Trophoblast cell (in vitro differentiated cells and primary cell): ENCODE results near the gene PPP4C. TPM values are rescaled to one million over a fixed set of nuclear protein-coding genes. Genes with fewer than 3 reads are reported as not detected.

Experiments
- DNase-seq, 2 donors: peaks; one replicate each; pipeline ENCODE4 v3.0.0-alpha.2; 2016
- H2AFZ ChIP-seq: 2 replicates; pipeline ENCODE4 v1.6.1; 2013; ENCODE audit warnings: low read length, moderate library complexity, mild to moderate bottlenecking; ENCODE audit not compliant: insufficient read depth, poor library complexity
- H2AK5ac ChIP-seq: 2 replicates; pipeline ENCODE4 v1.6.1; 2013; ENCODE audit warnings: mild to moderate bottlenecking, low read length
- H2BK120ac ChIP-seq: 2 replicates; pipeline ENCODE4 v1.6.1; 2013; ENCODE audit warnings: low read length, mild to moderate bottlenecking, moderate library complexity; ENCODE audit not compliant: insufficient read depth, poor library complexity
- H2BK12ac ChIP-seq: 2 replicates; pipeline ENCODE4 v1.6.1; 2013; ENCODE audit warnings: mild to moderate bottlenecking, low read length, moderate library complexity
- H2BK5ac ChIP-seq: 2 replicates; pipeline ENCODE4 v1.6.1; 2013; ENCODE audit warnings: low read length, low read depth, moderate library complexity, mild to moderate bottlenecking; ENCODE audit not compliant: poor library complexity
- H3K14ac ChIP-seq: 2 replicates; pipeline ENCODE4 v1.6.1; 2013; ENCODE audit warnings: mild to moderate bottlenecking, low read length
- H3K18ac ChIP-seq: 2 replicates; pipeline ENCODE4 v1.6.1; 2013; ENCODE audit warnings: mild to moderate bottlenecking, low read length
- H3K23ac ChIP-seq: 2 replicates; pipeline ENCODE4 v1.6.1; 2013; ENCODE audit warnings: low read length
- H3K27ac ChIP-seq: 2 replicates; pipeline ENCODE4 v1.5.1; 2013; ENCODE audit warnings: low read depth, mild to moderate bottlenecking, inconsistent platforms, low read length, moderate library complexity
- H3K27me3 ChIP-seq: 2 replicates; pipeline ENCODE4 v1.6.1; 2013; ENCODE audit warnings: inconsistent platforms, mild to moderate bottlenecking, low read length, moderate library complexity; ENCODE audit not compliant: insufficient read depth
- H3K36me3 ChIP-seq, 2 experiments: 1 replicate in 1 of 2; 2 replicates in 1 of 2; pipeline ENCODE4 v1.6.1; 2013; ENCODE audit warnings: low read length in 2 of 2, mild to moderate bottlenecking in 2 of 2, moderate library complexity in 1 of 2; ENCODE audit not compliant: insufficient read depth in 2 of 2, control insufficient read depth in 1 of 2
- H3K4ac ChIP-seq: 2 replicates; pipeline ENCODE4 v1.6.1; 2013; ENCODE audit warnings: low read depth, mild to moderate bottlenecking, low read length, moderate library complexity
- H3K4me1 ChIP-seq, 2 experiments: 1 replicate in 1 of 2; 2 replicates in 1 of 2; pipeline ENCODE4 v1.6.1; 2013; ENCODE audit warnings: low read length in 2 of 2, mild to moderate bottlenecking in 2 of 2, moderate library complexity in 1 of 2; ENCODE audit not compliant: insufficient read depth in 2 of 2, control insufficient read depth in 1 of 2
- H3K4me2 ChIP-seq: 2 replicates; pipeline ENCODE4 v1.6.1; 2013; ENCODE audit warnings: inconsistent platforms, mild to moderate bottlenecking, low read length, moderate library complexity
- H3K4me3 ChIP-seq: 2 replicates; pipeline ENCODE4 v1.5.1; 2013; ENCODE audit warnings: mild to moderate bottlenecking, low read depth, low read length, inconsistent platforms
- H3K79me1 ChIP-seq: one replicate; pipeline ENCODE4 v1.6.1; 2013; ENCODE audit warnings: low read length
- H3K79me2 ChIP-seq: 2 replicates; pipeline ENCODE4 v1.6.1; 2013; ENCODE audit warnings: low read length, mild to moderate bottlenecking; ENCODE audit not compliant: control insufficient read depth, insufficient read depth, poor library complexity
- H3K9ac ChIP-seq: 2 replicates; pipeline ENCODE4 v1.6.1; 2013; ENCODE audit warnings: mild to moderate bottlenecking, low read length
- H3K9me3 ChIP-seq: 2 replicates; pipeline ENCODE4 v1.6.1; 2013; ENCODE audit warnings: low read depth, mild to moderate bottlenecking, control low read depth, inconsistent platforms, low read length; ENCODE audit not compliant: insufficient read depth
- H4K12ac ChIP-seq: 2 replicates; pipeline ENCODE4 v1.6.1; 2013; ENCODE audit warnings: low read depth, mild to moderate bottlenecking, low read length, moderate library complexity
- H4K8ac ChIP-seq: 2 replicates; pipeline ENCODE4 v1.6.1; 2013; ENCODE audit warnings: low read depth, mild to moderate bottlenecking, low read length, moderate library complexity
- H4K91ac ChIP-seq: one replicate; pipeline ENCODE4 v1.6.1; 2013; ENCODE audit warnings: low read depth, mild to moderate bottlenecking, low read length, moderate library complexity
- WGBS: extraction: QIAGEN DNeasy Blood & Tissue Kit; methylation state at CpG from one replicate; pipeline ENCODE4 v1.1.7; 2013; ENCODE audit warnings: missing lambda C conversion rate; ENCODE audit not compliant: insufficient read length, insufficient coverage; ENCODE audit errors: extremely low coverage; 5-methylcytosine and 5-hydroxymethylcytosine counted together
- polyA plus RNA-seq: library from polyadenylated mRNA; stranded (reverse); fragments of 200-250 nt; gene quantifications from 2 replicates; pipeline ENCODE4 v1.2.3, GENCODE V29; 2013

Gene PPP4C
- 118 and 119 TPM in 2 replicates for polyA plus RNA-seq

DNA sequence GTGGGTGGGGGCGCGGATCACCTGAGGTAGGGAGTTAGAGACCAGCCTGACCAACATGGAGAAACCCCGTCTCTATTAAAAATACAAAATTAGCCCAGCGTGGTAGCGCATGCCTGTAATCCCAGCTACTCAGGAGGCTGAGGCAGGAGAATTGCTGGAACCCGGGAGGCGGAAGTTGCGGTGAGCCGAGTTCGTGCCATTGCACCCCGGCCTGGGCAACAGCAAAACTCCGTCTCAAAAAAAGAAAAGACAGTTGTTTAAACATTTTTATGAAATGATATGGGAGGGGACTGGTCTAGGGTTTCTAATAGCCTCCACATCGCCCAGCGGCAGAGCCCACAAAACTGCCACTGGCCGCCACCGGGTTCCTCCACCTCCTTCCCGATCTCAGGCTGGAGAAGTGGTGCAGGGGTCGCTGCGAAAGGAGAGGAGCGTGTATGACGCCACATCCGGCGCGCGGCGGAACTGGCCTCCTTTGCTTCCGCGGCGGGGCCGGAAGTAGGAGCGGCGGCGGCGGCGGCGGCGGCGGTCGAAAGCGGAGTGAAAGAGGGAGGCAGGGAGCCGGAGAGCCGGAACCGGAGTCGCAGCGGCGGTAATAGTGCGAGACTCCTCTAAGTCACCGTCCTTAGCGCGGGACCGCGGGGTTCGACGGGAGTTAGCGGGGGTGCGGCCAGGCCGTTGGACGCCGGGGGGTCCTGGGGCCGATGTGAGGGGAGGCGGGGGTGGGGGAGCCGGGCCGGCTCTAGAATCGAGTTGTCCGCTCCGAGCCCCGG, at the start of gene PPP4C:
Gene PPP4C (plus strand): TSS at position 492 of the 773 bp plus-strand sequence. CDS start 384 bp downstream, outside the sequence.
- peak within 1 kb of the TSS; percentile 33 for H2BK120ac ChIP-seq
- WGBS, result no CpG with 5 or more reads among the region's 67 CpGs
- H2BK5ac ChIP-seq, result peak within 1 kb of the TSS; percentile 76
- H3K79me1 ChIP-seq, result peaks cover 5% of the 10 kb centered on the region
- H4K91ac ChIP-seq, result peak within 1 kb of the TSS; percentile 86
- peak within 1 kb of the TSS; percentile 98 for H3K4me3 ChIP-seq
- peak within 1 kb of the TSS; percentile 70 for H4K8ac ChIP-seq
- peak; percentile 89 to 91 for DNase-seq
- H3K4me2 ChIP-seq, result peak within 1 kb of the TSS; percentile 70
- H3K18ac ChIP-seq, result peak within 1 kb of the TSS; percentile 80
- H3K79me2 ChIP-seq, result peaks cover 12% of the 10 kb centered on the region
- H3K23ac ChIP-seq, result no peak within 1 kb of the TSS
- no peaks in the 10 kb centered on the region for H3K27me3 ChIP-seq
- no peaks in the 10 kb centered on the region for H3K9me3 ChIP-seq
- H2BK12ac ChIP-seq, result peak within 1 kb of the TSS; percentile 45
- peak within 1 kb of the TSS; percentile 97 for H3K14ac ChIP-seq
- H3K36me3 ChIP-seq, result peaks cover 41% of the 10 kb centered on the region in 2 experiments
- peak within 1 kb of the TSS; percentile 97 for H3K9ac ChIP-seq
- H2AK5ac ChIP-seq, result peak within 1 kb of the TSS; percentile 98
- H2AFZ ChIP-seq, result peak within 1 kb of the TSS; percentile 63
- peak within 1 kb of the TSS; percentile 32 for H3K27ac ChIP-seq
- H3K4me1 ChIP-seq, result peaks cover 4 to 10% of the 10 kb centered on the region in 2 experiments
- peak within 1 kb of the TSS; percentile 81 for H4K12ac ChIP-seq
- H3K4ac ChIP-seq, result peak within 1 kb of the TSS; percentile 100

DNA sequence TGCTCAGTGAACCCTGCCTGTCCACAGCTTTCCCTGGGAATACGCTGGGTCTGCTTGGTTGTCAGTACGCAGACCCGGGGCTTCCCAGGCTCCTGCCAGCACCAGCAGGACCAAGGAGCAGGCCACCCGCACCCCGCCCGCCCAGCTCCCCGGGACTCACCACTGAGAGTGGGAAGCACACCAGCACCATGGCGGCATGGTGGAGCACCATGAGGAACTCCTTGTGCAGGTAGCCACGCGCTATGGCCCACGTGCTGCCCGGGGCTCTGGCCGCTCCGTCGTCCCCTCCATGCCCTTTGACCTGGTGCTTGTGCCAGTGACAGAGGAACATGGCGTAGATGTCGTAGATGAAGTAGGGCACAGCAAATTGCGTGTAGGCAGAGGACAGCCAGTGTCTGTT, 49.3 kb upstream of the PPP4C start:
- Histone ChIP-seq H3K9me3 (peaks cover 2% of the 10 kb centered on the region), H3K9ac (no peak overlapping the region), H4K8ac (no peak overlapping the region), H3K23ac (no peak overlapping the region), H3K4me3 (no peak overlapping the region), H4K12ac (no peak overlapping the region), H2BK5ac (no peak overlapping the region), H3K4ac (no peak overlapping the region), H3K27me3 (peaks cover 19% of the 10 kb centered on the region), H3K79me2 (no peaks in the 10 kb centered on the region), H3K27ac (no peak overlapping the region), H3K79me1 (no peaks in the 10 kb centered on the region), H2AK5ac (no peak overlapping the region), H3K4me2 (no peak overlapping the region), H3K36me3 (no peaks in the 10 kb centered on the region), H2BK12ac (no peak overlapping the region), H3K18ac (no peak overlapping the region), H3K4me1 (no peaks in the 10 kb centered on the region), H4K91ac (no peak overlapping the region), H3K14ac (no peak overlapping the region), H2BK120ac (no peak overlapping the region), H2AFZ (no peak overlapping the region)
- DNase-seq, result no peak
- WGBS, result no CpG with 5 or more reads among the region's 18 CpGs

DNA sequence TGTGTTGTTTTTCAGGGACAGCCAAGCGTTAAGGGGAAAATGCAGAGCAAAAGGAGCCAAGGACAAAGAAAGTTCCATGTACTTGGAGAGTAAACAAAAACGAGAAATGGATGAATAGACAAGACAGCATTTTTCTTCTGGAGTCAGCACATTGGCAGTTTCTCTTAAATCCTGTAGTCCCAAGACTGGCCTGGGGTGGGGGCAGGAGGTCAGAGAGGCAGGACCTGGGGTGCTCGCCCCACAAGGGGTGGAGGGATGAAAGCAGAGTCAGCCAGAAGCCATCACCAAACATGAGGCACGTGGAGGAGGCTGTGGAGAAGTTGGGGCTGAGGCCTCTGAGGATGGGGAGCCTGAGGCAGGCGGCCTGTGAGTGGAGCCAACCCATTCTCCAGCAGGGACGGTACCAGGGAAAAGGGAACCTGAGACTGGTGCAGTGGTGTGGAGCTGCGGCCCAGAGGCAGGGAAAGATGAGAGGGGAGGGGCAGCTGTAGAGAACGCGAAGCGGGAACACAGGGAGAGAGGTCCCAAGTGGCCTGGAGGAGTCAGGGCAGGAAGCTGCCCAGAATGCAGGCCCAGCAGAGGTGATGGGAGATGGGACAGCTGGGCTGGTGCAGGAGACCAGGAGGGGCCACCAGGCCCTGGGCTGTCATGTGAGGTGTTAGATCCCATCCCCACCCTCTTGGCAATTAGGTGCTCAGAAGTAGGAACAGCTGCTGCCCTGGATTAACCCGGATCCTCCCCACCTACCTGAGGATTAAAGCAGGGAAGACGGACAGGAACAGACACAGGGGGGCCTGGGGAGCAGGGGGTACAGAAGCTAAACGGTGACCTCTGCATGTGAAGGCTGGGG, 48.0 kb upstream of the PPP4C start:
- Histone ChIP-seq H3K79me1 (no peaks in the 10 kb centered on the region), H3K27me3 (peaks cover 25% of the 10 kb centered on the region), H2BK120ac (no peak overlapping the region), H3K36me3 (no peaks in the 10 kb centered on the region), H3K27ac (no peak overlapping the region), H4K8ac (no peak overlapping the region), H2BK12ac (no peak overlapping the region), H4K12ac (no peak overlapping the region), H3K4me1 (no peaks in the 10 kb centered on the region), H2AK5ac (no peak overlapping the region), H3K79me2 (no peaks in the 10 kb centered on the region), H4K91ac (no peak overlapping the region), H3K14ac (no peak overlapping the region), H2BK5ac (no peak overlapping the region), H3K4ac (no peak overlapping the region), H3K18ac (no peak overlapping the region), H3K9ac (no peak overlapping the region), H3K4me2 (no peak overlapping the region), H2AFZ (no peak overlapping the region), H3K23ac (no peak overlapping the region), H3K4me3 (no peak overlapping the region), H3K9me3 (peaks cover 2% of the 10 kb centered on the region)
- no peak for DNase-seq
- no CpG with 5 or more reads among the region's 13 CpGs for WGBS

DNA sequence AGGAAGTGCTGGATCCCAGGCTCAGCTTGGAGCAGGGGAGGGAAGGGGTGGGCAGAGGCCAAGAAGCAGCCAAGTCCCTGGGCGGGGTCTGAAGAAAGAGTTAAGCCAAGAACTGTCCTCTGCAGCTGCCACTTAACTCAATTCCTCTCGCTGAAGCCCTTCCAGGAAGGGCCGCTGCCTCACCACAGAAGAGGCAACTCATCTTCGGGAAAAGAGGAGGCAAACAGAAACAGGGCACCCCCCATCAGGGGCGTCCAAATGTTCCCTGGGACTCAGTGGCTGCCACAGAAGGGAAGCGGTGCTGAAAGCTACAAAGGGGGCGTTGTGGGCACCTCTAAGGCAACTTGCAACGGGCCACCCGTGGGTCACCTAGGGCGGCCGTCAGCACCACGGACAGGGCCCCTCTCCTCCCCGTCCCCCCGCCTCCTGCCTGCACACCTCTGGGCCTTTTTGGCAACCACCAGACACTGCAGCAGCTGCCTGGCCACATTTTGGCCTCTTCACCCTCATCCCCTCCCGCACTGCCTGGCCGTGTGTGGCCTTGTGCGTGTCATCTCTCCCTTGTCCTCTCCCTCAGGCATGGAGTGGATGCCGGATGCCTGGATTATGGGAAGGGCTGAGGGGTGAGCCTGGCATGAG, 47.2 kb upstream of the PPP4C start:
- Histone ChIP-seq H4K91ac (no peak overlapping the region), H3K27ac (no peak overlapping the region), H3K23ac (no peak overlapping the region), H3K4ac (no peak overlapping the region), H4K12ac (no peak overlapping the region), H3K9ac (no peak overlapping the region), H2BK12ac (no peak overlapping the region), H2AK5ac (no peak overlapping the region), H3K4me2 (no peak overlapping the region), H3K27me3 (peaks cover 25% of the 10 kb centered on the region), H3K4me3 (no peak overlapping the region), H3K9me3 (peaks cover 2% of the 10 kb centered on the region), H3K4me1 (no peaks in the 10 kb centered on the region), H2BK5ac (no peak overlapping the region), H3K79me1 (no peaks in the 10 kb centered on the region), H2BK120ac (no peak overlapping the region), H3K14ac (no peak overlapping the region), H3K36me3 (no peaks in the 10 kb centered on the region), H4K8ac (no peak overlapping the region), H3K18ac (no peak overlapping the region), H3K79me2 (no peaks in the 10 kb centered on the region), H2AFZ (no peak overlapping the region)
- no CpG with 5 or more reads among the region's 18 CpGs for WGBS
- DNase-seq, result peak in 1 of 2 donors; percentile 50
